H9 (cell line): ENCODE results near the gene CIB4. TPM values are rescaled to one million over a fixed set of nuclear protein-coding genes. Genes with fewer than 3 reads are reported as not detected.

Source experiments
- DNase-seq: peaks from one replicate; pipeline ENCODE4 v3.0.0-alpha.2; 2017
- H2AFZ ChIP-seq: one replicate; pipeline ENCODE4 v1.6.1; 2013; ENCODE audit warnings: mild to moderate bottlenecking, low read length, control low read depth, moderate library complexity
- H2AK5ac ChIP-seq: 2 replicates; pipeline ENCODE4 v1.6.1; 2013; ENCODE audit warnings: low read length, control low read depth, mixed read lengths; ENCODE audit not compliant: insufficient read length
- H2BK120ac ChIP-seq: one replicate; pipeline ENCODE4 v1.6.1; 2013; ENCODE audit warnings: low read depth, mild to moderate bottlenecking, low read length, control low read depth, inconsistent platforms; ENCODE audit not compliant: poor library complexity, severe bottlenecking
- H2BK12ac ChIP-seq: 2 replicates; pipeline ENCODE4 v1.6.1; 2013; ENCODE audit warnings: low read length, control low read depth, mixed read lengths, low read depth; ENCODE audit not compliant: insufficient read length
- H2BK15ac ChIP-seq: 2 replicates; pipeline ENCODE4 v1.6.1; 2013; ENCODE audit warnings: low read depth, low read length, control low read depth
- H2BK20ac ChIP-seq: one replicate; pipeline ENCODE4 v1.6.1; 2013; ENCODE audit warnings: low read depth, mild to moderate bottlenecking, low read length, control low read depth, inconsistent platforms; ENCODE audit not compliant: poor library complexity, severe bottlenecking
- H2BK5ac ChIP-seq: 2 replicates; pipeline ENCODE4 v1.6.1; 2013; ENCODE audit warnings: low read length, control low read depth, mixed read lengths; ENCODE audit not compliant: insufficient read length
- H3K14ac ChIP-seq: 2 replicates; pipeline ENCODE4 v1.6.1; 2013; ENCODE audit warnings: low read length, control low read depth; ENCODE audit not compliant: insufficient read depth
- H3K18ac ChIP-seq: 2 replicates; pipeline ENCODE4 v1.6.1; 2013; ENCODE audit warnings: low read depth, mild to moderate bottlenecking, mixed read lengths, low read length, control low read depth; ENCODE audit not compliant: insufficient read length
- H3K23ac ChIP-seq: 2 replicates; pipeline ENCODE4 v1.6.1; 2013; ENCODE audit warnings: low read length, control low read depth, mixed read lengths, low read depth; ENCODE audit not compliant: insufficient read length
- H3K23me2 ChIP-seq: 2 replicates; pipeline ENCODE4 v1.6.1; 2013; ENCODE audit warnings: low read depth, mild to moderate bottlenecking, mixed read lengths, low read length, control low read depth; ENCODE audit not compliant: insufficient read length, poor library complexity, severe bottlenecking
- H3K27ac ChIP-seq: 2 replicates; pipeline ENCODE4 v1.5.1; 2013; ENCODE audit warnings: low read length, control low read depth, mixed read lengths, low read depth; ENCODE audit not compliant: insufficient read length
- H3K27me3 ChIP-seq: 2 replicates; pipeline ENCODE4 v1.6.1; 2013; ENCODE audit warnings: low read length, control low read depth, inconsistent platforms; ENCODE audit not compliant: insufficient read depth
- H3K4ac ChIP-seq: 2 replicates; pipeline ENCODE4 v1.6.1; 2013; ENCODE audit warnings: low read depth, mild to moderate bottlenecking, control low read depth, inconsistent platforms, low read length, moderate library complexity
- H3K4me1 ChIP-seq: 2 replicates; pipeline ENCODE4 v1.6.1; 2013; ENCODE audit warnings: low read length, control low read depth, inconsistent platforms; ENCODE audit not compliant: insufficient read depth
- H3K4me2 ChIP-seq: 2 replicates; pipeline ENCODE4 v1.6.1; 2013; ENCODE audit warnings: low read length, control low read depth, mixed read lengths; ENCODE audit not compliant: insufficient read length, insufficient read depth
- H3K56ac ChIP-seq: 2 replicates; pipeline ENCODE4 v1.6.1; 2013; ENCODE audit warnings: low read depth, mild to moderate bottlenecking, mixed read lengths, low read length, control low read depth; ENCODE audit not compliant: insufficient read length
- H3K79me1 ChIP-seq: 2 replicates; pipeline ENCODE4 v1.6.1; 2013; ENCODE audit warnings: low read depth, mild to moderate bottlenecking, moderate library complexity, low read length, control low read depth, inconsistent platforms; ENCODE audit not compliant: insufficient read depth, poor library complexity, severe bottlenecking
- H3K79me2 ChIP-seq: 2 replicates; pipeline ENCODE4 v1.6.1; 2013; ENCODE audit warnings: low read length, control low read depth, inconsistent platforms; ENCODE audit not compliant: insufficient read depth
- H3K9ac ChIP-seq: 2 replicates; pipeline ENCODE4 v1.6.1; 2013; ENCODE audit warnings: low read length, control low read depth, mixed read lengths; ENCODE audit not compliant: insufficient read length; ENCODE audit errors: extremely low read depth
- H3K9me3 ChIP-seq: one replicate; pipeline ENCODE4 v1.6.1; 2013; ENCODE audit warnings: low read depth, low read length, inconsistent platforms; ENCODE audit not compliant: control insufficient read depth
- H3T11ph ChIP-seq: one replicate; pipeline ENCODE4 v1.6.1; 2013; ENCODE audit warnings: mild to moderate bottlenecking, low read length, control low read depth, inconsistent platforms
- H4K20me1 ChIP-seq: one replicate; pipeline ENCODE4 v1.6.1; 2013; ENCODE audit not compliant: control insufficient read depth, insufficient read length, insufficient read depth
- H4K5ac ChIP-seq: 2 replicates; pipeline ENCODE4 v1.6.1; 2013; ENCODE audit warnings: low read depth, mild to moderate bottlenecking, mixed read lengths, low read length, control low read depth; ENCODE audit not compliant: insufficient read length
- H4K8ac ChIP-seq: replicated peaks from 2 replicates; pipeline ENCODE4 v1.6.1; 2013; ENCODE audit warnings: low read length, control low read depth, mixed read lengths, low read depth; ENCODE audit not compliant: insufficient read length
- H4K91ac ChIP-seq: 2 replicates; pipeline ENCODE4 v1.6.1; 2013; ENCODE audit warnings: low read depth, mild to moderate bottlenecking, moderate library complexity, mixed read lengths, low read length, control low read depth; ENCODE audit not compliant: insufficient read length
- H3K27ac Mint-ChIP-seq, 3 experiments: 2 replicates in 2 of 3; 3 replicates in 1 of 3; pipeline ENCODE4 v1.8.0; 2020 to 2021; ENCODE audit warnings: mixed read lengths in 3 of 3, mild to moderate bottlenecking in 1 of 3, moderate library complexity in 1 of 3
- H3K27me3 Mint-ChIP-seq: 2 replicates; pipeline ENCODE4 v1.8.0; 2021; ENCODE audit warnings: low read depth, mild to moderate bottlenecking, moderate library complexity, mixed read lengths
- H3K36me3 Mint-ChIP-seq, 3 experiments: 2 replicates in 2 of 3; 3 replicates in 1 of 3; pipeline ENCODE4 v1.8.0; 2020 to 2021; ENCODE audit warnings: low read depth in 3 of 3, mixed read lengths in 3 of 3; ENCODE audit not compliant: insufficient read depth in 1 of 3
- H3K4me1 Mint-ChIP-seq, 2 experiments: 2 replicates each; pipeline ENCODE4 v1.8.0; 2020; ENCODE audit warnings: mixed read lengths in 2 of 2
- H3K4me3 Mint-ChIP-seq, 2 experiments: 2 replicates in 1 of 2; 3 replicates in 1 of 2; pipeline ENCODE4 v1.8.0; 2020 to 2021; ENCODE audit warnings: mild to moderate bottlenecking in 2 of 2, mixed read lengths in 2 of 2, moderate library complexity in 1 of 2
- H3K9me3 Mint-ChIP-seq, 2 experiments: 2 replicates in 1 of 2; 3 replicates in 1 of 2; pipeline ENCODE4 v1.8.0; 2020; ENCODE audit warnings: mild to moderate bottlenecking in 2 of 2, mixed read lengths in 2 of 2, moderate library complexity in 1 of 2
- WGBS: extraction: QIAGEN DNeasy Blood & Tissue Kit; methylation state at CpG from one replicate; pipeline ENCODE4 v1.1.7; 2013; ENCODE audit warnings: missing lambda C conversion rate, low lambda C conversion rate, mixed read lengths; ENCODE audit not compliant: insufficient read length; ENCODE audit errors: extremely low coverage; 5-methylcytosine and 5-hydroxymethylcytosine counted together
- total RNA-seq: library from RNA; stranded (reverse); gene quantifications from 2 replicates; pipeline ENCODE4 v1.2.1, GENCODE V29; 2021
- TF ChIP-seq, protein P1 (sequence below): fragments of 200-600 bp; sonication (generic); conservative IDR thresholded peaks from 3 replicates; pipeline ENCODE4 v1.8.0; 2021; ENCODE audit warnings: antibody characterized with exemption, mild to moderate bottlenecking

The CIB4 gene
- total RNA-seq, 1 experiment from 2014 or later: not detected

DNA sequence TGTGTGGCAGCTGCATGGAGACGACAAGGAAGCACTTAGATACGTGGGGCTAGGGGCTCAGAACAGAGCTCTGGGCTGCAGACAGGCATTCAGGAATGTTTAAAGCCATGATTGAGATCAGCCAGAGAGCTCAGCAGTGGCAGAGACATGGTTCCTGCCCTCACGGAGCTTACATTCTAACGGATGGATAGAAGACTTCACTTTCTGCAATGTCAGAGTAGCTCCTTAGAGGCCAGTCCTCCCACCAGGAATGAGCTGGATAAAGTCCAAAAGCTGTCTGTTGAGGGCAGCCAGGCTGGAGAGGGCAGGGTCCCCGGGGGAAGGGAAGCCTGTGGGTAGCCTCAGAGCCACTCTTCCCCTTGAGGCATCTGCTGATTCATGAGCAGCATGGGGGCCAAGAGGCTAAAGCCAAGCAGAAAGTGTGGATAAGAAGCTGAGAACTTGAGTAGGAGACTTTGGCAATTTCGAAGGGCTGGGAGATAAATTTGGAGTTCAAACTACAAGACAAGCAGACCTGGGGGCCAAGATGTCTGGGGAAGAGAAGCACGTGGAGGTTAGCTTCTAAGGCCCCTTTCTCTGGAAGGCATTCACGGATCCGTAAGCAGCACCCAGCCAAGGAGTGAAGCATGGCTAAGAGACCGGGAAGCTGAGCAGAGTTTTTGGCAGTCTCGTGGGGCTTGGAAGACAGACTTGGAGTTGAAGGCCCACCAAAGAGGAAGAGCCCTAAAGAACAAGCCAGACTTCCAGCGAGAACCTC is 9.7 kb upstream of the CIB4 start:
- peaks cover 0 to 3% of the 10 kb centered on the region in 2 experiments; a peak in 1 of 5 replicates for H3K9me3 Mint-ChIP-seq
- H3K79me1 ChIP-seq: no peaks in the 10 kb centered on the region
- TF ChIP-seq, protein P1, sequence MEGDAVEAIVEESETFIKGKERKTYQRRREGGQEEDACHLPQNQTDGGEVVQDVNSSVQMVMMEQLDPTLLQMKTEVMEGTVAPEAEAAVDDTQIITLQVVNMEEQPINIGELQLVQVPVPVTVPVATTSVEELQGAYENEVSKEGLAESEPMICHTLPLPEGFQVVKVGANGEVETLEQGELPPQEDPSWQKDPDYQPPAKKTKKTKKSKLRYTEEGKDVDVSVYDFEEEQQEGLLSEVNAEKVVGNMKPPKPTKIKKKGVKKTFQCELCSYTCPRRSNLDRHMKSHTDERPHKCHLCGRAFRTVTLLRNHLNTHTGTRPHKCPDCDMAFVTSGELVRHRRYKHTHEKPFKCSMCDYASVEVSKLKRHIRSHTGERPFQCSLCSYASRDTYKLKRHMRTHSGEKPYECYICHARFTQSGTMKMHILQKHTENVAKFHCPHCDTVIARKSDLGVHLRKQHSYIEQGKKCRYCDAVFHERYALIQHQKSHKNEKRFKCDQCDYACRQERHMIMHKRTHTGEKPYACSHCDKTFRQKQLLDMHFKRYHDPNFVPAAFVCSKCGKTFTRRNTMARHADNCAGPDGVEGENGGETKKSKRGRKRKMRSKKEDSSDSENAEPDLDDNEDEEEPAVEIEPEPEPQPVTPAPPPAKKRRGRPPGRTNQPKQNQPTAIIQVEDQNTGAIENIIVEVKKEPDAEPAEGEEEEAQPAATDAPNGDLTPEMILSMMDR: no peak
- H3K4me2 ChIP-seq: no peak overlapping the region
- no peak overlapping the region for H3K4ac ChIP-seq
- no CpG with 5 or more reads among the region's 12 CpGs for WGBS
- no peak overlapping the region for H3K27ac Mint-ChIP-seq
- H4K8ac ChIP-seq: no peak overlapping the region
- H3K36me3 Mint-ChIP-seq: no peaks in the 10 kb centered on the region
- H3T11ph ChIP-seq: no peak overlapping the region
- no peak overlapping the region for H2BK120ac ChIP-seq
- H2BK20ac ChIP-seq: no peak overlapping the region
- no peak overlapping the region for H3K56ac ChIP-seq
- H3K4me1 ChIP-seq: peaks cover 6% of the 10 kb centered on the region; the same call in 1 of the 2 replicates
- H3K27ac ChIP-seq: no peak overlapping the region
- H2BK15ac ChIP-seq: no peak overlapping the region
- H3K9me3 ChIP-seq: no peaks in the 10 kb centered on the region
- DNase-seq: peak; percentile 12
- no peak overlapping the region for H3K23ac ChIP-seq
- no peaks in the 10 kb centered on the region for H3K79me2 ChIP-seq
- H4K91ac ChIP-seq: no peak overlapping the region
- no peak overlapping the region for H2BK12ac ChIP-seq
- no peaks in the 10 kb centered on the region for H3K27me3 ChIP-seq
- no peak overlapping the region for H3K18ac ChIP-seq
- H3K4me1 Mint-ChIP-seq: peaks cover 32 to 48% of the 10 kb centered on the region in 2 experiments
- H3K9ac ChIP-seq: no peak overlapping the region
- H2AK5ac ChIP-seq: no peak overlapping the region
- H3K14ac ChIP-seq: no peak overlapping the region
- H2BK5ac ChIP-seq: no peak overlapping the region
- H4K5ac ChIP-seq: no peak overlapping the region
- H3K23me2 ChIP-seq: no peaks in the 10 kb centered on the region
- peaks cover 30% of the 10 kb centered on the region for H3K27me3 Mint-ChIP-seq
- H3K4me3 Mint-ChIP-seq: no peak overlapping the region
- H2AFZ ChIP-seq: no peak overlapping the region
- no peaks in the 10 kb centered on the region for H4K20me1 ChIP-seq
